ENCODE results near the gene BMP2.

The BMP2 gene

GRCh38 chr20:6767126-6767535 lies 355 bp upstream of the BMP2 start:
- in situ Hi-C loops (cut with MboI; ENCODE audit: low sequenced_read_pairs), result loop anchor here (25.0 kb wide), 1 partner anchor 130 kb away; no protein-coding TSS in a partner anchor

DNA sequence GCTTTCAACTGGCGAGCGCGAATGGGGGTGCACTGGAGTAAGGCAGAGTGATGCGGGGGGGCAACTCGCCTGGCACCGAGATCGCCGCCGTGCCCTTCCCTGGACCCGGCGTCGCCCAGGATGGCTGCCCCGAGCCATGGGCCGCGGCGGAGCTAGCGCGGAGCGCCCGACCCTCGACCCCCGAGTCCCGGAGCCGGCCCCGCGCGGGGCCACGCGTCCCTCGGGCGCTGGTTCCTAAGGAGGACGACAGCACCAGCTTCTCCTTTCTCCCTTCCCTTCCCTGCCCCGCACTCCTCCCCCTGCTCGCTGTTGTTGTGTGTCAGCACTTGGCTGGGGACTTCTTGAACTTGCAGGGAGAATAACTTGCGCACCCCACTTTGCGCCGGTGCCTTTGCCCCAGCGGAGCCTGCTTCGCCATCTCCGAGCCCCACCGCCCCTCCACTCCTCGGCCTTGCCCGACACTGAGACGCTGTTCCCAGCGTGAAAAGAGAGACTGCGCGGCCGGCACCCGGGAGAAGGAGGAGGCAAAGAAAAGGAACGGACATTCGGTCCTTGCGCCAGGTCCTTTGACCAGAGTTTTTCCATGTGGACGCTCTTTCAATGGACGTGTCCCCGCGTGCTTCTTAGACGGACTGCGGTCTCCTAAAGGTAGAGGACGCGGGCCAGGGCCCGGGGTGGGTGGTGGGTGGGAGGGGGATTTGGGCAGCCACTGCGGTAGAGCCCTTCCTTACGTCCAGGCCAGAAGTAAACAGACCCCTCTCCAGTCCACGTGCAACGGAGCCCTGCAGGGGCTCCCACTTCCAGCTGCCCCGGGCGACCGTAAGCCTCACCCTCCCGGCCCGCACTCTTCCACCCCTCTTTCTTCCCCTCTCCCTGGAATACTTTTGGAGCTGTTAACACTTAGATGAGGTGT lies 998 bp downstream of the BMP2 start:
- in situ Hi-C loops (cut with MboI; ENCODE audit: low sequenced_read_pairs), result loop anchor here (25.0 kb wide), 1 partner anchor 131 kb away; no protein-coding TSS in a partner anchor

DNA sequence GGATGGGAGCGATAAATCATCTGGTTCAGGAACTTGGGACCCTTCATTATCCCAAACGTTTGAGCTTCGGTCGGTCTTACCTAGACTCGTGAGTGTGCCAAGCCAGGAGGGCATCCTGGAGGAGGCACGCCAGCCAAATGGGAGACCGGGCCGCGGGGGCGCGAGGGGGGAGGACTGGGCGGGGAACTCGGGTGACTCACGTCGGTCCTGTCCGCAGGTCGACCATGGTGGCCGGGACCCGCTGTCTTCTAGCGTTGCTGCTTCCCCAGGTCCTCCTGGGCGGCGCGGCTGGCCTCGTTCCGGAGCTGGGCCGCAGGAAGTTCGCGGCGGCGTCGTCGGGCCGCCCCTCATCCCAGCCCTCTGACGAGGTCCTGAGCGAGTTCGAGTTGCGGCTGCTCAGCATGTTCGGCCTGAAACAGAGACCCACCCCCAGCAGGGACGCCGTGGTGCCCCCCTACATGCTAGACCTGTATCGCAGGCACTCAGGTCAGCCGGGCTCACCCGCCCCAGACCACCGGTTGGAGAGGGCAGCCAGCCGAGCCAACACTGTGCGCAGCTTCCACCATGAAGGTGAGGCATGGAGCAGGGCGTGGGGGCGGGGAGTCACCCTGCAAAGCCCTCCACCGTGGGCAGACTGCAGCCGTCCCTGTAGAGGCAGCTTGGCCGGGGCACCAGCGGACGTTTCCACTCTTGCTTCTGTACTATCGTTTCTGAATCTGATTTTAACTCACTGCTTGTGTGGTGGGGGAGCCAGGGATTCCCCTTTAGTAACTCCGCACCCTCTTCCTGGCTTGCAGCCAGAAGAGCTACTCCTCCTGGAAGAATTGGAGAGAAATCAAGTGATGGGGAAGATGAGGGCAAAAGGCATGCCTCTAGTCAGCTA lies 2.7 kb downstream of the BMP2 start:
- in situ Hi-C loops (cut with MboI; ENCODE audit: low sequenced_read_pairs), result loop anchor here (25.0 kb wide), 1 partner anchor 133 kb away; no protein-coding TSS in a partner anchor

DNA sequence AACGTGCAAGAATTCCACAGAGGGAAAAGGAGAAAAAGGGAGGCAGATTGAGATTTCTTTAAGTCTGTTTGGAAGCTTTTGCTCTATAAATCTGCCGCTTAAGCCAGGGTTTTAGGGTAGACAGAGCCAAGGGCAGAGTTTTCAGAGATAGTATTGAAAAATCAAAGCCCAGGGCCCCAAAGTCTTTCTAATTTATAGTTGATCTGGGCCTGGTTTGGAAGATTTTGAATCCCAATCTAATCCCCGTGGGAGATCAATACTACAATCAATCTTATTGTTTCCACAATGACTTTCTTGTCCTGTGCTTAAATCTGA lies 3.3 kb downstream of the BMP2 start:
- in situ Hi-C loops (cut with MboI; ENCODE audit: low sequenced_read_pairs), result loop anchor here (25.0 kb wide), 1 partner anchor 133 kb away; no protein-coding TSS in a partner anchor

GRCh38 chr20:6780433-6781190 lies 13.1 kb downstream of the BMP2 start:
- in situ Hi-C loops (cut with MboI; ENCODE audit: low sequenced_read_pairs), result no loop called here

DNA sequence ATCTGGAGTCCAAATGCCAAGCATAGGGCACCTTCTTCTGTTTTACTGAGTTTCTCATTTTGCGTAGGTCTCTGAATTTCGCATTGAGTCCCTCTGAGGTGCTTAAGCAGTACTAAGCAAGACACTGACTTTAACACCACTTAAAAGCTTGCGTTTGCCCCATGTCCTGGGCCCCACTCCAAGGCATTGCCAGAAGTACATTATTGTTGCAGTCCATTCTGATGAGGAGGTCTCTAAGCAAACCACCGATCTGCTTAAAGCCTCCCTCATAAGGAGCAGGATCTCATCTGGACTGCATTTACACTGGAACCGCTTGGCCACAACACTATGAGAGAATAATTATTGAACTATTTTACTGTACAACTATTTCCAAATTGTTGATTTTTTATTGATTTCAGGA lies 16.3 kb downstream of the BMP2 start:
- in situ Hi-C loops (cut with MboI; ENCODE audit: low sequenced_read_pairs), result no loop called here

DNA sequence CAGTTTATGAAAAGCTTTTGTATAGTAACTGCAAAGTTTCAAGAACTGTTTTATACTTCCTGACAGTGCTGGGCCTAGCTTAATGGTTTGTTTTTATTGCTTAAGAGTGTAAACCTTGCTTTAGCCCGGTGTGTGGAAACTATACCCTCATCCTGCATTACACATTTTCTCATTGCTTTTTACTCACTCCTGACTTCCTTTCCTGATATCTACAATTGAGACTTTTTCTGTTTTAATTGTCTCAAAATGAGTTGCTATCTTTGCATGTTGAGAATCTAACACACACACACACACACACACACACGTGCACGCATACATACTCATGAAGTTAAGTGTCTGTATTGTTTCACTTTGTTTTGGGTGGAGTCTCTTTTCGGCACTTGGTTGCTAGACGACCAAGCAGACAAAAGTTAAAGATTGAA lies 16.7 kb downstream of the BMP2 start:
- in situ Hi-C loops (cut with MboI; ENCODE audit: low sequenced_read_pairs), result no loop called here

GRCh38 chr20:6784767-6785166 lies 17.3 kb downstream of the BMP2 start:
- in situ Hi-C loops (cut with MboI; ENCODE audit: low sequenced_read_pairs), result no loop called here

DNA sequence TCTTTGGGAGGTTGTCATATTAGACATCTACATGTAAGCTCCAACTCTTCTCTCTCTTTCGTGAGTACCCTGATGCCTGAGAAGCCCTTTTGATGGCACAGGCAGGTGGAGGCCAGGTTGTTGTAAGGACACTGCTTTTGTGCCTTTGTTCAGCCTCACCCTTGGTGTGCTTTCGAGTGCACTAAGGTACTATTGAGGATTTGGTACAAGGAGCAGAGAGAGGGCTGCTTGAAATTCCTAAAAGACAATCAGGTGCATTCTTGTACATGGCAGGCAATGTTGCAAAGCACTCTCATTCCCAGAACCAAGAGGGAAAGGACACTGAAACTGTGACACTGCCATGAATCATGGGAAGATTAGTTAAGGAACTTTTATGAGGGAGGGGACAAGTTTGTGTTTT lies 19.1 kb downstream of the BMP2 start:
- in situ Hi-C loops (cut with MboI; ENCODE audit: low sequenced_read_pairs), result no loop called here

DNA sequence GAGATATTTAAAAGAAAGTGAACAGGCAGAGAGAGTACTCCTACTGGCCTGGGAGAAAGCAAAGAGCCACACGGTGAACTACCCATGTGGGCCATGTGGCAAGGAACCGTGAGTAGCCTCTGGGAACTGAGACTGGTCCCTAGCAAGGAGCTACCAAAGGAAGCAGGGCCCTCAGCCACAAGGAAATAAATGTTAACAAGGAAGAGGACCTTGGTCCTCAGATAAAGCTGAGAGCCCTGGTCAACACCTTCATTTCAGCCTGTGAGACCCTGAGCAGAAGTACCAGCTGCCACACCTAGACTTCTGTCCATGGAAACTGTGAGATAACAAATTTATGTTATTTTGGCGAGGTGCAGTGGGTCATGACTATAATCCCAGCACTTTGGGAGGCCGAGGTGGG lies 25.3 kb downstream of the BMP2 start:
- in situ Hi-C loops (cut with MboI; ENCODE audit: low sequenced_read_pairs), result no loop called here

- in situ Hi-C loops (cut with MboI; ENCODE audit: low sequenced_read_pairs), result no loop called here
Measured at GRCh38 chr20:6802227-6802626, 34.7 kb downstream of the BMP2 start.

GRCh38 chr20:6806275-6806674 lies 38.8 kb downstream of the BMP2 start:
- in situ Hi-C loops (cut with MboI; ENCODE audit: low sequenced_read_pairs), result no loop called here

DNA sequence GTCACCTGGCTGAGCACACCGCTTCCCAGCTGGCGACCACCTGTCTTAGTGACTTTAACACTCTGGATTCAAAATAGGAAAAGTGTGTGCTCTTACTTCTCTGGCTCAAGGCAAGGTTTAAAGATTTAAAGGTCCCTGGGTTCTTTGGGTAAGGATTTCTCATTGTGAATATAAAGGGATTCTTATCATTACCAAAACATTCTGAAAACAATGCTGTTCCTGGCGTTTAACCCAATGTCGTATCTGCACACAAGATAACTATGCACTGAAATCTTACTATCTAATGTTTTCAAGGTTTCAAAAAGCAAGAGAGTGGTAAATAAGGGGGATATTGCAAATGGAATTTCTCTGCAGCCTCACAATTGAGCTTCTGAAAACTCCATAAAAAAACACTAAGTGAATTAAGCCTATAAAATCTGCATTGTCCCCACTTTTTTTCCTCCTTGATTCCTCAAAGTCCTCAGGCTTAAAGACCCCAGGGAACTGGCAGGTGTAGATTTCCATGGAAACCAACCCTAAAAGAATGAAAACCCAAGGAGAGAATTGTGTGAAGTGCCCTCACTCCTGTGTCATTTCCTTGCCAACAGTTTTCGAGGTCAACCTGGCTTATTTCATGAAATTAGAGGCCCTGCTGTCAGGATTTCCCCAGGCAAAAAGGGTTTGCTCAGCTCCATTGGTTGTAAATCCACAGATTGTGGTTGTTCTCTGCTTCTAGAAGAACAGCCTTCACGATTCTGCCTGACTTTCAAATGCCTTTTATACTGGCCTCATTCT lies 44.0 kb downstream of the BMP2 start:
- in situ Hi-C loops (cut with MboI; ENCODE audit: low sequenced_read_pairs), result no loop called here

- in situ Hi-C loops (cut with MboI; ENCODE audit: low sequenced_read_pairs), result no loop called here
Measured at GRCh38 chr20:6812530-6812929, 45.0 kb downstream of the BMP2 start.

DNA sequence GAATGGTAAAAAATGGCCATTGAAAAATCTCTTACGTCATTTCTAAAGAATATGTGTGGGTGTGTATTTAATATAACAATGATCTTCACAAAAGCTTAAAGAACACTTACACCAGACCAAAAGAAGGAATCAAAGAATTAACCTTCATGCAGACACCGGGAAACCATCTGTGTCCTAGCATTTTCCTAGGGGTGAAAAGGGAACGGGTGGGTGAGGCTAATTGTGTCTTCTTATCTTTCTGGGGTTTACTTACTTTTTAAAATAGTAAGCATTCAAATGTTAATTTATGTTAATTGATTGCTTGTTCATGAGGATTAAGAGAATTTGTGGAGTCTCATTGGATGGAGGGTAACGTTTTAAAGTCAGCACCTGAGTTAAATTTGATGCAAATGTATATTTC lies 47.5 kb downstream of the BMP2 start:
- in situ Hi-C loops (cut with MboI; ENCODE audit: low sequenced_read_pairs), result no loop called here

DNA sequence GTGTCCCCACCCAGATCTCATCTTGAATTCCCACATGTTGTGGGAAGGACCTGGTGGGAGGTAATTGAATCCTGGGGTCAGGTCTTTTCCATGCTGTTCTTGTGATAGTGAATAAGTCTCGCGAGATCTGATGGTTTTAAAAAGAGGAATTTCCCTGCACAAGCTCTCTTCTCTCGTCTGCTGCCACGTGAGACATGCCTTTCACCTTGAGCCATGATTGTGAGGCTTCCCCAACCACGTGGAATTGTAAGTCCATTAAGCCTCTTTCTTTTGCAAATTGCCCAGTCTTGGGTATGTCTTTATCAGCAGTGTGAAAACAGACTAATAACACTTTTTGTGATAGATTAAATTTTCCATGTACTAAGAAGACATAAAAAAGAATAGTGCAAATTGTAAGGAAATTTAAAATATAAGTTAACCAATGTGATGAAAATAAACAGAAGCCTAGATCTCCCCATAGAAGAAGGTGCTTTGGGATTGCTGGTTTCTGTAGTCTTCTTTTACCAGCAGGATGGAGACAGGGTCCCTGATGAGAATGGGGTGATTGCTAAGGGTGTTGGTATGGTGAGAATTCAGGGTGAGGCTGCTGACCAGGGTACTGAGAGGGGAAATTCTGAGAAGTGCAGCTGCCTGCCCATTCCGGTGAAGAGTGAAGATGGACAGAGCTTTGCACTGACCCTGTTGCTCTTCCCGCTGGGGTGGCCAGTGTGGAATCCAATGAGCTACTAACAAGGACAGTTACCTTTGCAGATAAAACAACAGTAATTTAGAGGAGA lies 50.7 kb downstream of the BMP2 start:
- in situ Hi-C loops (cut with MboI; ENCODE audit: low sequenced_read_pairs), result no loop called here

- in situ Hi-C loops (cut with MboI; ENCODE audit: low sequenced_read_pairs), result no loop called here
Measured at GRCh38 chr20:6819599-6819998, 52.1 kb downstream of the BMP2 start.

DNA sequence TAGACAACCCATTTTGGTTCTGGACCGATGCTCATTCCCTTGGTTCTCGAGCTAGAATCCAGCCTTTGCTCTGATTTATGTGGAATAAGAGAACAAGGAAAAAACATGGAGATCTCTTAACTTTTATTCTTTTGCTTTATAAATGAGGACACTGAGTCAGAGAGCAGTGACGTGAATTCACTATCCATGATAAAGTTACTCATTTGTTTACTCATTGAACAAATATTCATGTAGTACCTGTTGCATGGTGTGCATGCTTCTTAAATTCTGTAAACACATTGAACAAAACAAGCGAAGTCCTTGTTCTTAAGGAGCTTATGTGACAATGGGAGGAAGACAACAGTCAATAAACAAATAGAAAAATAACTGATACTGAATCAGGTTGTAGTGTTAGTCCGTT lies 56.9 kb downstream of the BMP2 start:
- in situ Hi-C loops (cut with MboI; ENCODE audit: low sequenced_read_pairs), result no loop called here

DNA sequence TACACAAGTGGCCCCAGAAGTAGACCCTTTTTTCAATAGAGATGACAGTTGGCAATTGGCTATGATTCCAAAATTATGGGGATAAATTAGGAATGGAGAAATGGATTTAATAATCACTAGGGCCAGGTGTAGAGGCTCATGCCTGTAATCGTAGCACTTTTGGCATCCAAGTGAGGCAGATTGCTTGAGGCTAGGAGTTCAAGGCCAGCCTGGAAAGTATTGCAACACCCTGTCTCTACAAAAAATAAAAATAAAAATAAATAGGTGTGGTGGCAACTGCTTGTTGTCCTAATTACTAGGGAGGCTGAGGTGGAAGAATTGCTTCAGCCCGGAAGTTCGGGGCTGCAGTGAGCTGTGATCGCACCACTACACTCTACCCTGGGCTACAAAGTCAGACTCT lies 60.0 kb downstream of the BMP2 start:
- in situ Hi-C loops (cut with MboI; ENCODE audit: low sequenced_read_pairs), result no loop called here

Data from HL-60/S4 treated with phorbol 12-myristate 13-acetate at 8.2 ng/mL for 4 days and 3 days (cell line).